ENCODE results near the gene AFAP1L1.

AFAP1L1 gene

GRCh38 chr5:149352169-149352568 is 80.5 kb downstream of the AFAP1L1 start:
- H3K4me3 ChIP-seq (ENCODE audit: low read depth, low read length) = no peak overlapping the region
- in situ Hi-C loops (cut with HindIII; ENCODE audit: low pct_ligation_motif_present, low sequenced_read_pairs) = no loop called here
- no peaks in the 10 kb centered on the region for H3K27me3 ChIP-seq (replicated peaks)
- peaks cover 59% of the 10 kb centered on the region for H3K36me3 ChIP-seq (replicated peaks)
- DNase-seq = no peak
- no peak overlapping the region for H3K27ac ChIP-seq
- TF ChIP-seq CTCF (IDR thresholded peaks at IDR 0.05; ENCODE audit: low read depth, low read length, missing control alignments) = no peak

GRCh38 chr5:149353911-149354310 is 82.3 kb downstream of the AFAP1L1 start:
- H3K36me3 ChIP-seq (replicated peaks) = peaks cover 44% of the 10 kb centered on the region

GRCh38 chr5:149355688-149356087 is 84.0 kb downstream of the AFAP1L1 start:
- Histone ChIP-seq H3K36me3 (replicated peaks) (peaks cover 26% of the 10 kb centered on the region), H3K27ac (no peak overlapping the region), H3K4me3 (ENCODE audit: low read depth, low read length) (no peak overlapping the region), H3K27me3 (replicated peaks) (no peaks in the 10 kb centered on the region)
- in situ Hi-C loops (cut with HindIII; ENCODE audit: low pct_ligation_motif_present, low sequenced_read_pairs) = no loop called here
- DNase-seq = no peak
- no peak for TF ChIP-seq CTCF (IDR thresholded peaks at IDR 0.05; ENCODE audit: low read depth, low read length, missing control alignments)

More at GRCh38 chr5:149353911-149354310, 82.3 kb downstream of the AFAP1L1 start:
- no peak for DNase-seq
- Histone ChIP-seq H3K27ac (no peak overlapping the region), H3K4me3 (ENCODE audit: low read depth, low read length) (no peak overlapping the region), H3K27me3 (replicated peaks) (no peaks in the 10 kb centered on the region)
- TF ChIP-seq CTCF (IDR thresholded peaks at IDR 0.05; ENCODE audit: low read depth, low read length, missing control alignments) = no peak
- in situ Hi-C loops (cut with HindIII; ENCODE audit: low pct_ligation_motif_present, low sequenced_read_pairs) = no loop called here

- Histone ChIP-seq H3K27me3 (replicated peaks) (no peaks in the 10 kb centered on the region), H3K27ac (no peak overlapping the region), H3K36me3 (replicated peaks) (peaks cover 19% of the 10 kb centered on the region), H3K4me3 (ENCODE audit: low read depth, low read length) (no peak overlapping the region)
- no peak for TF ChIP-seq CTCF (IDR thresholded peaks at IDR 0.05; ENCODE audit: low read depth, low read length, missing control alignments)
- DNase-seq = no peak
- in situ Hi-C loops (cut with HindIII; ENCODE audit: low pct_ligation_motif_present, low sequenced_read_pairs) = no loop called here
Observed at GRCh38 chr5:149356391-149356790, 84.7 kb downstream of the AFAP1L1 start.

- H3K27ac ChIP-seq = no peak within 1 kb of the TSS
- in situ Hi-C loops (cut with HindIII; ENCODE audit: low pct_ligation_motif_present, low sequenced_read_pairs) = no loop called here
- H3K36me3 ChIP-seq (replicated peaks) = peaks cover 12% of the 10 kb centered on the region
- no peaks in the 10 kb centered on the region for H3K27me3 ChIP-seq (replicated peaks)
- H3K4me3 ChIP-seq (ENCODE audit: low read depth, low read length) = peak within 1 kb of the TSS; percentile 77
- peak; percentile 95 for DNase-seq
- no peak for TF ChIP-seq CTCF (IDR thresholded peaks at IDR 0.05; ENCODE audit: low read depth, low read length, missing control alignments)
Observed at GRCh38 chr5:149357370-149358293, 86.0 kb downstream of the AFAP1L1 start, which contains the start of gene PCYOX1L. Gene PCYOX1L (plus strand): TSS chr5:149358046. CDS start chr5:149358069, 23 bp downstream.
